Panc1 (cell line): ENCODE data around the gene FAM13A.

Experiments used
- POLR2AphosphoS5 ChIP-seq: IDR thresholded peaks from 2 replicates; pipeline ENCODE4 v1.6.1; 2012; ENCODE audit warnings: mild to moderate bottlenecking, low read depth, low read length, moderate library complexity
- TF ChIP-seq, protein P1 (sequence below): fragments of 450-650 bp; IDR thresholded peaks from 2 replicates; pipeline ENCODE4 v1.5.1; 2017; ENCODE audit warnings: mild to moderate bottlenecking

DNA sequence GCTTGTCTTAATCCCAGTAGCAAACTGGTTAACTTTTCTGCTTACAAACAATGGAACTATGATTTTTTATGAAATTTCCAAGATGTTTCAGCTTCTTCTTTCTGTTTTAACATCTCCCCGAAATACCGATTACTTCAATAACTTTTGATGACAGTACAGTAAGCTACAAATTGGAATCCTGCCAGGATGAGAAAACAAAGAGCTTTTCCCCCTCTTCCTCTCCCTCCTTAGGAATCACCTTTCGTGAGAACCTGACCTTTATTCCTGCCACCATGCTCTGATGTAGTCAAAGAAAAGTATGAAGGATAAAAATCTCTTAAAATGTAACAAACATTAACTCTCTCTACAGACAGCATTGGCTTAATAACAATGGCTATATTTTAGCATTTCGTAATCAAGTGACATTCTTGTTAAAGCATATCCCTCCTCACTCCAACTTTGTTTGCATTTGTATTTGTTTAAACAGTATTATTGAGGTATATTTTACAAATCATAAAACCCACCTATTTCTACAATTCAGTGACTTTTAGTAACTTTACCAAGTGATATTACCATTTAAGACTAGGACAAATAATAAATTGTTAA, 210.7 kb downstream of the FAM13A start:
- TF ChIP-seq, protein P1, sequence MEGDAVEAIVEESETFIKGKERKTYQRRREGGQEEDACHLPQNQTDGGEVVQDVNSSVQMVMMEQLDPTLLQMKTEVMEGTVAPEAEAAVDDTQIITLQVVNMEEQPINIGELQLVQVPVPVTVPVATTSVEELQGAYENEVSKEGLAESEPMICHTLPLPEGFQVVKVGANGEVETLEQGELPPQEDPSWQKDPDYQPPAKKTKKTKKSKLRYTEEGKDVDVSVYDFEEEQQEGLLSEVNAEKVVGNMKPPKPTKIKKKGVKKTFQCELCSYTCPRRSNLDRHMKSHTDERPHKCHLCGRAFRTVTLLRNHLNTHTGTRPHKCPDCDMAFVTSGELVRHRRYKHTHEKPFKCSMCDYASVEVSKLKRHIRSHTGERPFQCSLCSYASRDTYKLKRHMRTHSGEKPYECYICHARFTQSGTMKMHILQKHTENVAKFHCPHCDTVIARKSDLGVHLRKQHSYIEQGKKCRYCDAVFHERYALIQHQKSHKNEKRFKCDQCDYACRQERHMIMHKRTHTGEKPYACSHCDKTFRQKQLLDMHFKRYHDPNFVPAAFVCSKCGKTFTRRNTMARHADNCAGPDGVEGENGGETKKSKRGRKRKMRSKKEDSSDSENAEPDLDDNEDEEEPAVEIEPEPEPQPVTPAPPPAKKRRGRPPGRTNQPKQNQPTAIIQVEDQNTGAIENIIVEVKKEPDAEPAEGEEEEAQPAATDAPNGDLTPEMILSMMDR = no peak
- no peak for TF ChIP-seq POLR2AphosphoS5
